ENCODE data around the gene ZNF441.
"Not testable (repeated sequence)": the region's sequence is repeated elsewhere in the genome, so short reads cannot be mapped to it uniquely, and the experiment has no call there.

The ZNF441 gene

DNA sequence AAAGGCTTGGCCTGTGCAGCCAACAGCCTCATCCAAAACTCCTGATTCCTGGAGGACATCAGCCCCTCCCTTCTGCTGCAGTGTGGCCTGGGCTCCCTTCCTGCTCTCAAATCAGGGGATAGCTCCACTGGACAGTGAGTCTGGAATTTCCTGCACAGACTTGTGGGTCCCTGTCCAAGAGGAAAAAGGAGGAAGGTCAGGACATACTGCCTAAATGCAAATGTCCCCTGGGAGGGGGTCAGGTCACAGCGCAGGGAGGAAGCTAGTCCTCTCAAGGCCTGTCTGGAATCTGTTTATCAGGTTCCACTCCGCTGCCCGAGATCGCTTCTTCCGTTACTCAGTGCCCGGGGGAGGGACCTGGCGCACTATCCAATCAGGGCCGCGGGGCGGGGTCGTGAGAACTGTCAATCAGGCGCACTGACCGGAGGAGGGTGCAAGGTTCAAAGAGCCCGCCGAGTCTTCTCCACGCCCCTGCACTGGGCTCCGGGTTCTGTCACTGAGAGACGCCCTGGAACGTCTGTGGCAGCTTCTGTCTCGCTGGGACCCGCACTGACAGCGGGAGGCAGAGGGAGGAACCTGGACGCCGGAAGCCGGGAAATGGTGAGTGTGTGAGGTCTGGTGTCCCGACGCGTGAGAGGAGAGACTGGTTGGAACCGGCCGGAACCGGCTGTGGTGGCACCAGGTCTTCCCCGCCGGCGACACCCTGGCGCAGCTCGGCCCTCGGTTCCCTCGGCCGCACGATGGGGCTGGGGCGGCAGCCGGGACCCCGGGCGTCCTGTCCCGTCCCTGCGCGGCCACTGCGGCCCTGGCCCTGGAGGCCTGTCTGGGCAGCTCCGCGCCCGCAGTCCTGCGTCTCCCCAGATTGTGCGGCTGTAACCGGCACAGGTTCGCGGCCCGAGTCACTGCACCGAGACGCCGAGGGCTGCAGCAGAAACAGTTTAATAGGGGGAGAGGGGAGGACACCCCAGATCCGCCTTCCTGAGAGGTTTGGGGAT, at the start of gene ZNF441:
Gene ZNF441 (plus strand): TSS at position 404 of the 995 bp plus-strand sequence. CDS start 194 bp downstream, at position 598.
- DNase-seq = peak; percentile 90 to 93

DNA sequence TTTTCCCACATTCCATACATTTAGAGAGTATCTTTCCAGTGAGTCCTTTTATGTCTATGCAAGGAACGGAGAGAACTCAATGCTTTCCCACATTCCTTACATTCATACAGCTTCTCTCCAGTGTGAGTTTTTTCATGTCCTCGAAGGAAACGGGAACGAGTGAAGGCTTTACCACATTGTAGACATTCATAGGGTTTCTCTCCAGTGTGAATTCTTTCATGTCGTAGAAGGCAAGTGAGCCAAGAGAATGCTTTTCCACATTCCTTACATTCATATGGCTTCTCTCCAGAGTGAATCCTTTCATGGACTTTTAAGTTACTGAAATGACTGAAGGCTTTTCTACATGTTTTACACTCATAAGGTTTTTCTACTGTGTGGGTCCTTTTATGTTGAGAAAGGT, 45.1 kb upstream of the ZNF441 start:
- DNase-seq = no peak

DNA sequence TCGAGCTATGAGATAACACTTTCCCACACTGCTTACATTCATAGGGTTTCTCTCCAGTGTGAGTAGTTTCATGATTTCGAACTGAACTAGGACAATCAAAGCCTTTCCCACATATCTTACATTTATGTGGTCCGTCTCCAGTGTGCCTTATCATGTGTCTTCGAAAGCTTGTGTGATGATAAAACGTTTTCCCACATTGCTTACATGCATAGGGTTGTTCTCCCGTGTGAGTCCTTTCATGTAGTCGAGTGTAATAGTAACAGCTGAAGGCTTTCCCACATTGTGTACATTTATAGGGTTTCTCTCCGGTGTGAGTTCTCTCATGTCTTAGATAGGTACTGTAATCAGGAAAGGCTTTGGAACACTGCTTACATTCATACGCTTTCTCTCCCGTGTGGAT, 44.4 kb upstream of the ZNF441 start:
- no peak for DNase-seq

DNA sequence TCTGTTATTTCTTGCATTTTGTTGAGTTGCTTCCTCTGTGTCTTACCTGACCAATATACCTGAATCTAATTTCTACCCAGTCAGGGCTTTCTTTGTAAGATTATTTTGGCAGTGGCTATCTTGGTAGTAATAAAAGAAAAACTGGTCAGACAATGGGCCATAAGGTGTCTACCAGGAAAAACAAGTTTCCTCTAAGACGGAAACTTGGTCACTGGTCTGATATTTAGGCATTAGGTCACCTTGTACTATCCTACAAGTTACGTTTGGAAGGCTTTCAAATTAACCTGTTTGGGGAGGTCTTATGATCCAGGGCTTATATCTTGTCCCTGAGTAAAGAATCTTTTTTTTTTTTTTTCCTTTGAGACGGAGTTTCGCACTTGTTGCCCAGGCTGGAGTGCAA, 37.2 kb upstream of the ZNF441 start:
- DNase-seq = no peak

DNA sequence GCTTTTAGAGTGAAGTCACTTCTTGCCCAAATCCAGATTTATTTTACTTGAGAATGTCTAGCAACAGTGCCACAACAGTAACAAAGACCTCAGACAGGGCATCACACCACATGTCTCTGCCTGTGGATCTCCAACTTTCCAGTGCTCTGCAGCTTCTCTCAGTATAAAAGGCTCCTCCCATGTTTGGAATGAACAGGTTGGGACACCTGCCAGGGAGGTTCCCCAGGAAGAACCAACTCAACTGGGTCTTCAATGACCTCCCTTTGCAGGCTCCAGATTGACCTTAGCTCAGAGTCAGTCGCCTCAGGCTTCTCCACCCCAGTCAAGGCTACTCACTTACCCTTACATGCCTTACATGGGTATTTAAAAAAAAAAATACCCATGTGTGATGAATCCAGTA, 31.4 kb upstream of the ZNF441 start:
- no peak for DNase-seq

DNA sequence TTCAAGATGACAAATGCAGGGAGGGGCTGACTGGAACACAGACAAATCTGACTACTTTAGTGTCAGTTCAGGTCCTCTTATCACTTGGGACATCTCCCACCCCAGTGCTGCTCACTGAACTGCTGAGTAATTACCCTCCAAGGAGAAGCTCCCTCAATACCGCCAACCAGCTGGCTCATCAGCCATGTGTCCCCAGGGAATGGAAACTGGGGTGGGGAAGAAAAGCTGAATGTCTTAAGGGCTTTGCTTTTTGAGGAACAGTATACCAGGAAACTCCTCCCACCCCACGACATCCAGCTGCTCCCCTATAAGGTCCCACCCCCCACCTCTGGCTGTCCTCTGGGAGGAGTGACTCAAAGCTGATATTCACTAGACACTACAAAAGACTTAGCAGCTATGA, 30.1 kb upstream of the ZNF441 start:
- DNase-seq = no peak

DNA sequence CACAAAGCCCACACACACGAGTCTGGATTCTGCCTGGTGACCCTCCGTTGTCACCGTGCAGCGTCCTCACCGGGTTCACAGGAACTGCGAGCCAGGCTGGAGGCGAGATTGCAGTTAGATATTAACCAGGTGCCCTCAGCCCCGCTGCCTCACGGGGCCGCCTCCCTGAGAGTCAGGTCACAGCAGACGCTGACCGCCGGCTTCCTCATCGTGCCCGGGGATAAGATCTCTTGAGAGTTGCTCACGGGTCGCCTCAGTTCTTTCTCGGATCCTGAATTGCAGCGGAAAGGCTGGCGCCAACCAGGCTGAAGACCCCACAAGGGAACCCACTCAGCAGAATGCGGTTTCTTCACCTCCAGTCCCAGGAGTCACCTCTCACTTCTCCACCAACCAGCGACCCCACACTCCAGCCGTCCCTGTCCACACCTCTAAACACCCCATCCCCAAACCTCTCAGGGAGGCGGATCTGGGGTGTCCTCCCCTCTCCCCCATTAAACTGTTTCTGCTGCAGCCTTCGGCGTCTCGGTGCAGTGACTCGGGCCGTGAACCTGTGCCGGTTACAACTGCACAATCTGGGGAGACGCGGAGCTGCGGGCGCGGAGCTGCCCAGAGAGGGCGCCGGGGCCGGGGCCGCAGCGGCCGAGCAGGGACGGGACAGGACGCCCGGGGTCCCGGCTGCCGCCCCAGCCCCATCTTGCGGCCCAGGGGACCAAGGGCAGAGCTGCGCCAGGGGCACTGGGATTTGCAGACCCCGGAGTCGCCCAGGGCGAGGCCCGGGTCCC, 28.6 kb upstream of the ZNF441 start:
- peak; percentile 16 to 27 for DNase-seq

DNA sequence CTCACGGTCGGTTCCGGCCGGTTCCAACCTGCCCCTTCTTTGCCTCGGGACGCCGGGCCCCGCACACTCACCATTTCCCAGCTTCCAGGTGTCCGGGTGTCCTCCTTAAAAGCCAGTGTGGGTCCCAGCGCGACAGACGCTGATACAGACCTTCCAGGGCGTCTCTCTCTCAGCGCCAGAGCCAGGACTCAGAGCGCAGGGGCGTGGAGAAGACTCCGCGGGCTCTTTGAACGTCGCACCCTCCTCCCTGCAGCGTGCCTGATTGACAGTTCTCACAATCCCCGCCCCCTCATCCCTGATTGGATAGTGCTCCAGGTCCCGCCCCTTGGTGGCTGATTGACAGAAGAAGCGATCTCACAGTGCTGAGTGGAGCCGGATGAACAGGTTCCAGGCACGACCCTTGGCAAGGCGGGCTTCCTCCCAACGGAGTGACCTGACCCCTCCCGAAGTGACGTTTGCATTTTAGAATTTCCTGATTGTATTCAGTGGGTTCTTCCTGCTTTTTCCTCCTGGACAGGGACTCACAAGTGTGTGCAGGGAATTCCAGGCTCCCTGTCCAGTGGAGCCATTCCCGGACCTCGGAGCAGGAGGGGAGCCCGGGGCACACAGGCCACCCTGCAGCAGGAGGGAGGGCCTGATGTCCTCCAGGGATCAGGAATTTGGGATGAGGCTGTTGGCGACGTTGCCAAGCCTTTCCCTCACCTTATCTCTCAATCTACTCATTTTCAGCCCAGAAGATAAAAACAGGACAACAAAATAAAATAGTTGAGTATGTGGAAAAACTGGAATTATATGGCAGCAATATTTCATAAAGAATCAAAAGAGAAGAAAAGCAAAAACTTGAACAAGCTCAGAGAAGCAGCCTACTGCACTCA, 27.8 kb upstream of the ZNF441 start, which contains the start of gene ZNF823:
Gene ZNF823 (minus strand): TSS at position 201 of the 875 bp plus-strand sequence. CDS start 127 bp downstream, at position 74.
- DNase-seq = peak; percentile 97 to 98

DNA sequence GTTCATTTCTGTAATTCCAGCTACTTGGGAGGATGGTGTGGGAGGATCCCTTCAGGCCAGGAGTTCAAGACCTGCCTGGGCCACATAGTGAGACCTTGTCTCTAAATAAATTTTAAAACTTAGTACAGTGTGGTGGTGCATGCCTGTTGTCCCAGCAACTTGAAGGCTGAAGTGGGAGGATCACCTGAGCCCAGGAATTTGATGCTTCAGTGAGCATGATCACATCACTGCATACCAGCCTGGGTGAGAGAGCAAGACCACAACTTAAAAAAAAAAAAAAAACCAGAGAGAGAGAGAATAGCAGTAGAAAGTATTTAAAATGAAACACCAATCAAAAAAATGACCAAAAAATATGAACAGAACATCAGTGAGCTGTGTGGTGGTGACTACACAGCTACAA, 20.9 kb upstream of the ZNF441 start:
- DNase-seq = no peak

DNA sequence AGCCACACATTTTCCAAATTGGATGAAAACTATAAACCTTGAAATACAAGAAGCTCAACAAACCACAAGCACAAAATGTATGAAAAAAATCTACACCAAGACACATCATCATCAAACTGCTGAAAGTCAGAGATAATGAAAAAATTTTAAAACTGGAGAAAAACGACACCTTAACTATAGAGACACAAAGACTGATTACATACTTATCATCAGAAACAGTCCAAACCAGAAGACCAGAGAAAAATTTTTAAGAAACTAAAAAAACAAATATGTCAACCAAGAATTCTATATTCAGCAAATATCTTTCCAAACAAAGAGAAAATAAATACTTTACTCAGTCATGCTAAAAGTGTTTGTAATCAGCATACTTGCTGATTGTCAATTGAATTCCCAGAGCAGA, 19.5 kb upstream of the ZNF441 start:
- DNase-seq = no peak

DNA sequence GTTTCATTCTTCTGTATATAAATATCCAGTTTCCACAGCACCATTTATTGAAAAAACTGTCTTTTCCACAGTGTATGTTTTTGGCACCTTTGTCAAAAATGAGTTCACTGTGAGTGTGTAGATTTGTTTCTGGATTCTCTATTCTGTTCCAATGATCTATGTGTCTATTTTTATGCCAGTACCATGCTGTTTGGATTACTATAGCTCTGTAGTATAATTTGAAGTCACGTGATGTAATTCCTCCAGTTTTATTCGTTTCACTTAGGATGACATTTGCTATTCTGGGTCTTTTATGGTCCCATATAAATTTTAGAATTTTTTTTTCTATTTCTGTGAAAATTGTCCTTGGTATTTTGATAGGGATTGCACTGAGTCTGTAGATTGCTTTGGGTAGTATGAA, 17.0 kb upstream of the ZNF441 start:
- no peak for DNase-seq

DNA sequence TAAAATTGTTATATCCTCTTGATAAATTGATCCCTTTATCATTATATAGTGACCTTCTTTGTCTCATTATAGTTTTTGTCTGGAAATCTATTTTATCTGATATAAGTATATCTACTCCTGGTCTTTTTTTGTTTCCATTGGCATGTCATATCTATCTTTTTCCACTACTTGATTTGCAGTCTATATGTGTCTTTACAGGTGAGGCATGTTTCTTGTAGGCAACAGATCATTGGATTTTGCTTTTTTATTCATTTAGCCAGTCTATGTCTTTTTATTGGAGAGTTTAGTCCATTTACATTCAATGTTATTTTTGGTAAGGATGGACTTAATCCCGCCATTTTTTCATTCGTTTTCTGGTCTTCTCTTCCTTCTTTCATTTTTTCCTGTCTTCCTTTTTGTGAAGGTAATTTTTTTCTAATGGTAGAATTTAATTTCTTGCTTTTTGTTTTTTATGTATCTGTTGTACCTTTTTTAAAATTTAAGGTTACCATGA, 14.5 kb upstream of the ZNF441 start:
- no peak for DNase-seq

DNA sequence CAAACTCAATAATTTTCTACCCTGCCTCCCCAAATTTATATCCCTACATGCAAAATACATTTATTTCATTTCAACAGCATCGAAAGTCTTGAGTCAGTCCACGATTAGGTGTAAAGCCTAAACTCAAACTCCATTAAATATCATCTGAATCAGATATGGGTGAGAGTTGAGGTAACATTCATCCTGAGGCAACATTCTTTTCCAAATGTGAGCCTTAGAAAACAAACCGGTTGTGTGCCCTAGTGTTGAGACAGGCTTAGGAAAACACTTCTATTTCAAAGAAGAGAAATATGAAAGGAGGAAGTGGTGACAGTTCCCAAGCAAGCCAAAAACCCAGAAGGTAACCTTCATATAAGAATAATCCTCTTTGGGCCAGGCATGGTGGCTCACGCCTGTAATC, 12.1 kb upstream of the ZNF441 start:
- no peak for DNase-seq

DNA sequence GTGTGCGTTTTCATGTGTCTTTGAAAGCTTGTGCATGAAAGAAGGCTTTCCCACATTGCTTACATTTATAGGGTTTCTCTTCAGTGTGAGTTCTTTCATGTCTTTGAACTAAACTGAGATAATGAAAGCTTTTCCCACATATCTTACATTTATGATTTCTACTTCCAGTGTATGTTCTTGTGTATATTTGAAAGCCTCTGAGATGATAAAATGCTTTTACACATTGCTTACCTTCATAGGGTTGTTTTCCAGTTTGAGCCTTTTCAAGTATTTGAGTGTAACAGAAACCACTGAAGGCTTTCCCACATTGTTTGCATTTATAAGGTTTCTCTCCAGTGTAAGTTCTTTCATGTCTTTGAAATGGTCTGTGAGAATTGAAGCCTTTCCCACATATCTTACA, 9.8 kb upstream of the ZNF441 start:
- no peak for DNase-seq

DNA sequence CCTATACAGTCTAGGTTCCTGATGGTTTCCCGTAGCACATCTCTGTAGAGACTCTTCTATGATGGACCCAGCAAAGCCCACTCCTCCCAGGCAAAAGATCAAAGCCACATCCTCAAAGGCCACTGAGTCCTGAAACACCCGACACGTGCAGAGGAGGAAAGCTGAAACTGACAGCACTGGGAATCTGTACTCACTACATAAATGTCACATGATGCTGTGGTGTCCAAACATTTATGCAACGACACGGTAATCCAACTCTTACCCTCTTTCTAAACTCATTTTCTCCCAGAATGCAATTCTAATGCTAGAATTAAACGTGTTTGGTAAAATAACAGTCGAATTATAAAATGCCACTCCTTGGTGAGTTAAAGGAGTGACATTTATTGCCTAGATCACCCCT, 7.0 kb upstream of the ZNF441 start:
- DNase-seq = no peak

DNA sequence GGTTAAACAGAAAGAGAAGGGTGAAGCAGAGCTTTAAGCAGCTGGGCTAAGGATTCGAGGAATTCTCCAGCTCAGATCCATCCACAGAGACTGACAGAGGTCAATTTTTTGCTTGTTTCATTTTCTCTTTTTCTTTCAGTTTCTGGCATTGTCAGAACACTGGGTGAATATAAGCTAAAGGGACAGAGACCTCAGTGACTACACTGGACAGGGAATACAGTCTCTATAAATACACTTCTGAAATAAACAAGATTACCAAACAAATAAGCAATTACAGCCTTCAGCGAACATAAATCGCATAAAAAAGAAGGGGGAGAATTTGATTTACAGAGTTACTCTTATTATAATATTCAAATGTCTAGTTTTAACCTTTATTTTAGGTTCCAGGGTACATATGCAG, 3.7 kb upstream of the ZNF441 start:
- no peak for DNase-seq

DNA sequence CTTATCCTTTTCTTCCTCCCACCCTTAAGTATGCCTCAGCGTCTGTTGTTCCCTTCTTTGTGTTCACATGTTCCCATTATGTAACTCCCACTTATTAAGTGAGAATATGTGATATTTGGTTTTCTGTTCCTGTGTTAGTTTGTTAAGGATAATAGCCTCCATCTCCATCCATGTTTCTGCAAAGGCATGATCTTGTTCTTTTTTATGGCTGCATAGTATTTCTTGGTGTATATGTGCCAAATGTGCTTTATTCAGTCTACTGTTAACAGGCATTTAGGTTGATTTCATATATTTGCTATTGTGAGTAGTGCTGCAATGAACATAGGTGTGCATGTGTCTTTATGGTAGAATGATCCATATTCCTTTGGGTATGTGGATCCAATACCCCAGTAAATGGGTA, 3.2 kb upstream of the ZNF441 start:
- DNase-seq = no peak

DNA sequence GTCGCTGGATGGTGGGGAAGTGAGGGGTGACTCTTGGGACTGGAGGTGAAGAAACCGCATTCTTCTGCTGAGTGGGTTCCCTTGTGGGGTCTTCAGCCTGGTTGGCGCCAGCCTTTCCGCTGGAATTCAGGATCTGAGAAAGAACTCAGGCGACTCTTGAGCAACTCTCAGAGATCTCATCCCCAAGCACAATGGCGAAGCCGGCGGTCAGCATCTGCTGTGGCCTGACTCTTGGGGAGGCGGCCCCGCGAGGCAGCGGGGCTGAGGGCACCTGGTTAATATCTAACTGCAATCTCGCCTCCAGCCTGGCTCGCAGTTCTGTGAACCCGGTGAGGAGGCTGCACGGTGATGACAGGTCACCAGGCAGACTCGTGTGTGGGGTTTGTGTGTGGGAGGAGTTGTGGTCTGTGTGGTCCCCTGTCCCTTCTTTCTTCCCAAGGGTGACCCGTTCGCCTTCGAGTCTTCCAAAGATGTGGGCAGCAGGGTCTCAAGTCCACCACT, 883 bp downstream of the ZNF441 start:
- peak in 1 of 2 donors; percentile 10 for DNase-seq

DNA sequence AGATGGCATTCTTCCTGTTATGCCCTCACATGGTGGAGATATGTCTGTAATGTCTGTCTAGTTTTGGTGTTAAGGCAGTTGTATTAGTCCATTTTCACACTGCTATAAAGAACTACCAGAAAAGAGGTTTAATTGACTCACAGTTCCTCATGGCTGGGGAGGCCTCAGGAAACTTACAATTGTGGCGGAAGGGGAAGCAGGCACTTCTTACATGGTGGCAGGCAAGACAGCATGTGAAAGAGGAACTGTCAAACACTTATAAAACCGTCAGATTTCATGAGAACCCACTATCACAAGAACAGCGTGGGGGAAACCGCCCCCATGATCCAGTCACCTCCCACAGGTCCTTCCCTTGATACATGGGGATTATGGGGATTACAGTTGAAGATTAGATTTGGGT, 3.2 kb downstream of the ZNF441 start:
- no peak for DNase-seq

DNA sequence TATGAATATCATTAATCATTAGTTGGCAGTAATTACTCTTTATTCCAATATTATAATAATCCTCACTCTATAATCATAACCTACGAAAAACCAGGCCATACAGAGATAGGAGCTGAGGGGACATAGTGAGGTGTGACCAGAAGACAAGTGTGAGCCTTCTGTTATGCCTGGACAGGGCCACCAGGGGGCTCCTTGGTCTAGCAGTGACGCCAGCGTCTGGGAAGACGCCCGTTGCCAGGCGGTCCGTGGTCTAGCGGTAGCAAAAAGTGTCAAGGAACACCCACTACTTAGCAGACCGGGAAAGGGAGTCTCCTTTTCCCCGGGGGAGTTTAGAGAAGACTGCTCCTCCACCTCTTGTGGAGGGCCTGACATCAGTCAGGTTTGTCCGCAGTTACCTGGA, 4.7 kb downstream of the ZNF441 start:
- DNase-seq = not testable (repeated sequence)

DNA sequence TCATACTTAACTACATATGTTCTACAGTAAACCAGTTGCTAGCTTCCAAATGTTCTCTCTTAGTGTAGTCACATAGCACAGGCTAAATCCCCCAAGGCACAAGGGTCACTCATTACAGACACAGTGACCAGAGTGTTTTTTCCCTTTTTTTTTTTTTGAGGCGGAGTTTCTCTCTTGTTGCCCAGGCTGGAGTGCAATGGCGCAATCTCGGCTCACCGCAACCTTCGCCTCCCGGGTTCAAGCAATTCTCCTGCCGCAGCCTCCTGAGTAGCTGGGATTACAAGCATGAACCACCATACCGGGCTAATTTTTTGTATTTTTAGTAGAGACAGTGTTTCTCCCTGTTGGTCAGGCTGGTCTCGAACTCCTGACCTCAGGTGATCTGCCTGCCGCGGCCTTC, 9.9 kb downstream of the ZNF441 start:
- not testable (repeated sequence) for DNase-seq

DNA sequence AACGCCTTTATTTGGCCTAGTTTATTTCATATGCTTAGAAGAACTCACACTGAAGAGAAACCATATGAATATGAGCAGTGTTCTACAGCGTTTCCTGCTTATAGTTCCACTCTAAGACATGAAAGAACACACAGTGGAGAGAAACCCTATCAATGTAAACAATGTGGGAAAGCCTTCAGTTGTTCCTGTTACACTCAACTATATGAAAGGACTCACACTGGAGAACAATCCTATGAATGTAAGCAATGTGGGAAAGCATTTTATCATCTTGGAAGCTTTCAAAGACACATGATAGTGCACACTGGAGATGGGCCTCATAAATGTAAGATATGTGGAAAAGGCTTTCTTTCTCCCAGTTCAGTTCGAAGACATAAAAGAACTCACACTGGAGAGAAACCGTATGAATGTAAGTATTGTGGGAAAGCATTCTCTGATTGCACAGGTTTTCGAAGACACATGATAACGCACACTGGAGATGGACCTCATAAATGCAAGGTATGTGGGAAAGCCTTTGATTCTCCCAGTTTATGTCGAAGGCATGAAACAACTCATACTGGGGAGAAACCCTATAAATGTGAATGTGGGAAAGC, 13.7 kb downstream of the ZNF441 start:
- DNase-seq = no peak
